ENCODE data around the gene TMEM123.

The TMEM123 gene

DNA sequence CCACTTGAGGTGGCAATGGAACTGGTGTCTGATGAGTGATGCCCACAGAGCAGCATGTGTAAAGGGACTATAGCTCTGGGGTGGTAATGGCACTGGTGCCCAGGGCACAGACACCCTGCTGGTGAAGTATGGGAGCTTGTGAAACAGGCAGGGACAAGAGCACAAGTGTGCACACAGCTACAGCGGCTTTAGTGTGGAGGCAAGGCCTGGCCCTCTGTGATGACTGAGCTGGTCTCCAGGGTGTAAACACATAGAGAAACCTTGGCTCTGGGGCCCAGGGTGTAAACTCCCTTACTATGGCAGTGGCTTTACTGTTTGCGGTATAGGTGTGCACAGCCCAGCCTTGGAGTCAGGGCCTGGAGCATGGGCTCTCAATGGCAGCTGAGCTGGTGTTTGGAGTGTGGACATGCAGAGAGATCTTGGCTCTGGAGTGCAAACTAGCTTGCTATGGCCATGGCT, 59.3 kb downstream of the TMEM123 start:
- Mint-ChIP-seq H3K27me3 (no peaks in the 10 kb centered on the region), H3K27ac (peak overlapping the region; percentile 78), H3K36me3 (ENCODE audit: low read depth) (peaks cover 86% of the 10 kb centered on the region), H3K4me1 (ENCODE audit: low read depth) (peaks cover 68% of the 10 kb centered on the region), H3K9me3 (no peaks in the 10 kb centered on the region), H3K4me3 (no peak overlapping the region)
- no peak for DNase-seq

DNA sequence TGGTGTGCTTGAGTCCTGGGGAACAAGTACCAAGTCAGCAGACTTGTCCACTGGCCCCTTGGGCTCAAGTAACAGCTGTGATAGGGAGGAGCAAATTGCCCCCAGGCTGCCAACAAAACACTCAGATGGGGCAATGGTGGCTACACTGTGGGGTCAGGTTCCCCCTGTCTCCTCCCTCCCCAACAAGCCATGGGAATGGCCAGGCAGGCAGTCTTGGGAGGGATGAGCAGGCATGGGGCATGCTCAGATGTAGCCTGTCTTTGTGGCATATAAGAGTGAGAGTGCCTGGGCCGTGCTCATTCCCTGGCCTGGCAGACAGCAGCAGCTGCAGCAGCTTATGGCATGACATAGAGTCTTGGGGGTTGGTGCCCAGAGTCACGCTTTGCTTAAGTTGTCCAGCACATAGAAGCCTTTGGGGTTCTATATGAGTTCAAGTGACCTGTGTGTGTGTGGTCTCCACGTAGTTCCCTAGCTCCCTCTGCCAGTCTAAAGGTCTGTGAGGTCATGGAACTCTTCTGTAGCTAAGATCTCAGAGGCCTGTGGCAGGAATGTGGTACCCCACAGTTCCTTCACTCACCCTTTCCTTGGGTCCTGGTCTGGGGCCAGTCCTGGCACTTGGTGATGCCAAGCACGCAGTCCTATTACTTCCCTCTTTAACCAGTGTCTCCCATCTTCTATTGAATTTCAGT, 60.9 kb downstream of the TMEM123 start:
- H3K4me3 Mint-ChIP-seq, result no peak overlapping the region
- H3K27me3 Mint-ChIP-seq, result no peaks in the 10 kb centered on the region
- H3K4me1 Mint-ChIP-seq (ENCODE audit: low read depth), result peaks cover 57% of the 10 kb centered on the region
- H3K36me3 Mint-ChIP-seq (ENCODE audit: low read depth), result peaks cover 82% of the 10 kb centered on the region
- no peaks in the 10 kb centered on the region for H3K9me3 Mint-ChIP-seq
- peak overlapping the region; percentile 60 for H3K27ac Mint-ChIP-seq
- DNase-seq, result no peak

DNA sequence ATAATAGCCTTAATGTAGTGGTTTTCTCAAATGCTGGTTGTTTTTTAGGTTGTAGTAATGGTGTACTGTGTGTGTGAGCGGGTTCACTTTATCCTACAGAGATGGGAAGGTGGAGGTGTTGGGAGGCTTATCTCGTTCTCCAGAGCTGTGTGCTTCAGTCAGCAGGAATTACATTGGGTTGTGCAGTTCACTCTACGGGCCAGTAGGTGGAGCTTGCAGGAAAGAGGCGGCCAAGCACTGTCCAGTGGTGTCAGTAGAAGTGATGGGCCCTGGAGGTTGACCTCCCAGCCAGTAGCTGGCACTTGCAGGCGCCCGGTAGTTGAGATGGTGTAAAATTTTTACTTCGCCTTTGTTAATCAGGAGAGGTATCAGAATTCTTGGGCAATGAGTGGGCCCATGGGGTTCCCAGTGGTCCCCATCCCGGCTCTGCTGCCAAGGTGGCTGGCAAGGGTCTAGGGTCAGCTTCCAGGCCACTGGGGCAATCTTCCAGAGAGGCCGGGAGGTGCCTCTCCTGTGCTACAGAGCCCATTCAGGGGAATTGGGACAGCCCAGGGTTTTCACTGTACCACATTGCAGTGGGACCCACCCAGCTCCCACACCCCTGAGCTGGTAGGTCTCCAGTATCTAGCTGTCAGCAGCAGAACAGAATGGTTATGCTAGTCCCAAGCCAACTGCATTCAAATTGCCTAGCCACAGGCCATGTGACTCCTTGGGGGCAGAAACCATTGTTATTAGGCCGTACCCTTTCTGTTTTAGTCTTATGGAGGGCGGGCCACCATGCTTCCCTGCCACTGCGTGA, 61.7 kb downstream of the TMEM123 start:
- H3K27me3 Mint-ChIP-seq, result no peaks in the 10 kb centered on the region
- no peak overlapping the region for H3K4me3 Mint-ChIP-seq
- DNase-seq, result peak; percentile 64
- peaks cover 56% of the 10 kb centered on the region for H3K4me1 Mint-ChIP-seq (ENCODE audit: low read depth)
- peaks cover 81% of the 10 kb centered on the region for H3K36me3 Mint-ChIP-seq (ENCODE audit: low read depth)
- H3K9me3 Mint-ChIP-seq, result no peaks in the 10 kb centered on the region
- H3K27ac Mint-ChIP-seq, result peak overlapping the region; percentile 60

DNA sequence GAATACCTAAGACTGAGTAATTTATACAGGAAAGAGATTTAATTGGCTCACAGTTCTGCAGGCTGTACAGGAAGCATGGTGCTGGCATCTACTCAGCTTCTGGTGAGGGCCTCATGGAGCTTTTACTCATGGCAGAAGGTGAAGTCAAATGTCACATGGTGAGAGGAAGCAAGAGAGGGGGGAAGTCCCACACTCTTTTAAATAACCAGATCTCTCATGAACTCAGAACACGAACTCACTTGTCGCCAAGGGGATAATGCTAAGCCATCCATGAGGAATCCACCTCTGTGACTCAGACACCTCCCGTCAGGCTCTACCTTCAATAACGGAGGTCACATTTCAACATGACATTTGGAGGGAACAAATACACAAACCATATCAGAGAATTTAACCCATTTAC, 63.3 kb downstream of the TMEM123 start:
- H3K4me3 Mint-ChIP-seq, result no peak overlapping the region
- H3K4me1 Mint-ChIP-seq (ENCODE audit: low read depth), result peaks cover 59% of the 10 kb centered on the region
- DNase-seq, result no peak
- H3K27ac Mint-ChIP-seq, result peak overlapping the region; percentile 52
- H3K9me3 Mint-ChIP-seq, result no peaks in the 10 kb centered on the region
- H3K27me3 Mint-ChIP-seq, result no peaks in the 10 kb centered on the region
- peaks cover 84% of the 10 kb centered on the region for H3K36me3 Mint-ChIP-seq (ENCODE audit: low read depth)

DNA sequence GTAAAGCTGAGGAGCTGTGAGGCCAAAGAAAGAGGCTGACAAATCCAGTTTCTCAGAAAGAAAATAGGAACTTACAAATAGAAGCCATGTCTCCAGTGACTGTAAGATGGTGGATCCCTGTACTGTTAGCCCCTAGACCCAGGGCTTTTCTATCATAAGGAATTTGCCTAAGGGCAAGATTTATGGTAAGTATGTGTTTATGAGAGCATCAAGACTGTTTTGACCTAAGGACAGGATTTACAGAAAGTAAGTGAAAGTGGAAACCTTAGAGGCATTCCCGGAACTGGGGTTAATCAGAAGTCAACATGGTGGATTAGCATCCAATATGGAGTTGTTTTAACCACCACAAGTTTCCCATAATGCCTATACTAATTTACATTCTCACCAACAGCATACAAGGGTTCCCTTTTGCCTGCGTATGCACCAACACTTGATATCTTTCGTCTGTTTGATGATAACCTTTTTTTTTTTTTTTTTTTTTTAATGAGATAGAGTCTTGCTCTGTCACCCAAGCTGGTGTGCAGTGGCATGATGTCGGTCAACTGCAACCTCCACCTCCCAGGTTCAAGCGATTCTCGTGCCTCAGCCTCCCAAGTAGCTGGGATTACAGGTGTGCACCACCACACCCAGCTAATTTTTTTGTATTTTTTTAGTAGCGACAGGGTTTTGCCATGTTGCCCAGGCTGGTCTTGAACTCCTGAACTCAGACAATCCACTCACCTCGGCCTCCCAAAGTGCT, 65.4 kb downstream of the TMEM123 start:
- H3K9me3 Mint-ChIP-seq, result no peaks in the 10 kb centered on the region
- peak overlapping the region; percentile 34 for H3K27ac Mint-ChIP-seq
- no peaks in the 10 kb centered on the region for H3K27me3 Mint-ChIP-seq
- H3K4me1 Mint-ChIP-seq (ENCODE audit: low read depth), result peaks cover 47% of the 10 kb centered on the region
- no peak for DNase-seq
- H3K36me3 Mint-ChIP-seq (ENCODE audit: low read depth), result peaks cover 76% of the 10 kb centered on the region
- no peak overlapping the region for H3K4me3 Mint-ChIP-seq

DNA sequence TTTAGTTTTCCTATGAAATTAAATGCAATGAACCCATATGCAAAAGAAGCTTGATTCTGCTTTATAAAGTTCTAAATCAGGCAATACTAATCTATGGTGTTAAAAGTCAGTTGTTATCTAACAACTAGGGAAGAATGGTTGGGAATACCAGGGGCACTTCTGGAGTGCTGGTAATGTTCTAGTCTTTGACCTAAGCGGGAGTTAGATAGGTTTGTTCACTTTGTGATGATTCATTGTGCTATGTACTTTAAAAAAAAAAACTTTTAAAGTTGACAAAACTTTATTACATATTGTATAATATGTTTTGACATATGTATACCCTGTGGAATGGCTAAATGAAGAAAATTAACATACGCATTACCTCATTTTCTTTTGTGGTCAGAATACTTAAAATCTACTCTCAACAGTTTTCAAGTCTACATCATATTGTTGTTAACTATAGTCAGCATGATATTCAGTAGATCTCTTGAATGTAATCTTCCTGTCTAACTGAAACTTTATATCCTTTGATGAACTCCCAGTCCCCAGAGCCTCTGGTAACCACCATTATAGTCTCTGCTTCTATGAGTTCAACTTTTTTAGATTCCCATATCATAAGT, 66.3 kb downstream of the TMEM123 start:
- Mint-ChIP-seq H3K27me3 (no peaks in the 10 kb centered on the region), H3K9me3 (no peaks in the 10 kb centered on the region), H3K27ac (peak overlapping the region; percentile 34), H3K4me1 (ENCODE audit: low read depth) (peaks cover 45% of the 10 kb centered on the region), H3K4me3 (no peak overlapping the region), H3K36me3 (ENCODE audit: low read depth) (peaks cover 73% of the 10 kb centered on the region)
- no peak for DNase-seq

DNA sequence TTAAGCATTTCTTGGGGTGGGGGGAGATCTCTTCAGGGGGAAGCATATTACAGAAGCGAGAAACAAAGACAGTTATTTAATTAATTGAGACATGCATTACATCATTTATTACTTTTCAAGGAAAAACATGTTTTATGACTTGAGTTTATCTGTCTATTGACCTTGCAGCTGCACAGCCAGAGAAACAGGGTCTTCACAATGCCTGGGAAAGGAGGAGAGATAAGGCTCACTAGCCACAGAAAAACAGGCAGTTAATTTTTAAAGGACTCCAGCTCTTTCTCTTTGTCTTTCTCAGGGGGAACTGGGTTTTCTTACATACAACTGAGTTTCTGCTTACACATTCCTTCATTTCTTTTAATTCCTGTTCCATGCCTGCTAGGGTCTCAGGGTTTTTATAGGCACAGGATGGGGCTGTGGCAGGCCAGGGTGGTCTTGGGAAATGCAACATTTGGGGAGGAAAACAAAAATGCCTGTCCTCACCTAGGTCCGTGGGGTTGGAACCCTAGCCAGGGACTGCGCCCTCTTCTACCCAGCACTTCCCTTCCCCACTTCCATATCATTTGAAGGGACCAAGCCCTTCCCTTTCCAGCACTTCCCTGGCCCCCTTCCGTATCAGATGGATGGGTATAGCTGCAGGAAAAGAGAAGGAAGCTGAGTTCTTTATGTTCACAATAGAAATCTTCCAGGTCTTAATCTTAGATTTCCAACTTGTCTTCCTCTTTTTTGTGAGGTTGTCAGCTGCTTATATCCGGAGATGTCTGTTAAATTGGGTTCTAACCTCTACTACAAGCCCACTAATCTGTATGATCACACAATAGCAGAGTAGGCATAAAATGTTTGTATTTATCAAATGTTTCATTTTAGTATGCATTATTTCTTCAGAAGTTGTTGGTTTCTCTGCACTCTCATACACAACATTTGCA, 67.2 kb downstream of the TMEM123 start:
- Mint-ChIP-seq H3K4me3 (no peak overlapping the region), H3K9me3 (no peaks in the 10 kb centered on the region), H3K27me3 (no peaks in the 10 kb centered on the region), H3K27ac (peak overlapping the region; percentile 53), H3K4me1 (ENCODE audit: low read depth) (peaks cover 40% of the 10 kb centered on the region), H3K36me3 (ENCODE audit: low read depth) (peaks cover 74% of the 10 kb centered on the region)
- DNase-seq, result no peak

DNA sequence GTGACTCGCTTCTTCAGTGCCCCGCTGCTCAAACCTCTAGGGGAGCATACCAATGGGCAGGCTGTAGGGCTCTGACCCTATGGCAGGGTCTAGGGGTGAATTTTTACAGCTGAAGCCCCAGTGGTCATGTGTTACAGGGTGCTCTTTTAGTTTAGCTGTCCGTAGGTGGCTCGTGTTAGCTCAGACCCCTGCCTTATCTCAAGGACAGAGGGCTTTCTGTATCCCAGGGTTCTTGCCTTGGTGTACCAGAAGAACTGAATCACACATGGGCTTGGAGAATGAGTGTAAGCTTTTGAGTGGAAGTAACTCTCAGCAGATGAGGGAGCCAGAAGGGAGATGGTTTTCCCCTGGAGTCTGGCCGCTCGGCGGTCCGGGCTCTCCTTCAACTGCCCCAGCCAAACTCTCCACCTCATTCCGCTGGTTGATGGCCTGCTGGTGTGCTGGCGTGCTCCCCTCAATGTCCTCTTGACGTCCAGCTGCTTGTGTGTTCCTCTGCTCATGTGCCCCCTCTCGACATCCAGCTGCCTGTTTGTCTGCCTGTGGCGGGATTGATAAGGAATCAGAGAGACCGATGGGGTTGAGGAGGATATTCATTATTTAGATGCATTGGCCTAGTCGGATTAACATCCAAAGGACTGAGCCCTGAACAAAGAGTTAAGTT, 68.0 kb downstream of the TMEM123 start:
- H3K4me1 Mint-ChIP-seq (ENCODE audit: low read depth), result peaks cover 37% of the 10 kb centered on the region
- no peak for DNase-seq
- H3K27me3 Mint-ChIP-seq, result no peaks in the 10 kb centered on the region
- peak overlapping the region; percentile 53 for H3K27ac Mint-ChIP-seq
- H3K9me3 Mint-ChIP-seq, result no peaks in the 10 kb centered on the region
- H3K4me3 Mint-ChIP-seq, result no peak overlapping the region
- H3K36me3 Mint-ChIP-seq (ENCODE audit: low read depth), result peaks cover 80% of the 10 kb centered on the region

DNA sequence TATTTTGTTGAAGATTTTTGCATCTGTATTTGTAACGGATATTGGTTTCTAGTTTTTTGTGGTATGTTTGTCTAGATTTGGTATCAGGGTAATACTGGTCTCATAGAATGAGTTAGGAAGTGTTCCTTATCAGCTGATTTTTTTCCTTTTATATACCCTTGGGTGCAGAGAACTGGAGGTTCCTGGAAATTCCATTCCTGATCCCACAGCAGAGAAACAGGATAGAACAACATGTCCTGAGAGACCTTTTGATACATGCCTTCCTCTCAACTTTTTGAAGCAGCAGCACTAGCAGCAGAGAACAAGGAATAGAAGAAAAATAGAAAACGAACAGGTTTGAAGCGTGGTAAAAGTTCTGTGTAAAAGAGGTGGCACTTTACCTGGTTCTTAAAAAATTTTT, 68.7 kb downstream of the TMEM123 start:
- H3K27ac Mint-ChIP-seq, result no peak overlapping the region
- peaks cover 34% of the 10 kb centered on the region for H3K4me1 Mint-ChIP-seq (ENCODE audit: low read depth)
- no peaks in the 10 kb centered on the region for H3K27me3 Mint-ChIP-seq
- peaks cover 80% of the 10 kb centered on the region for H3K36me3 Mint-ChIP-seq (ENCODE audit: low read depth)
- H3K9me3 Mint-ChIP-seq, result no peaks in the 10 kb centered on the region
- no peak for DNase-seq
- H3K4me3 Mint-ChIP-seq, result no peak overlapping the region

DNA sequence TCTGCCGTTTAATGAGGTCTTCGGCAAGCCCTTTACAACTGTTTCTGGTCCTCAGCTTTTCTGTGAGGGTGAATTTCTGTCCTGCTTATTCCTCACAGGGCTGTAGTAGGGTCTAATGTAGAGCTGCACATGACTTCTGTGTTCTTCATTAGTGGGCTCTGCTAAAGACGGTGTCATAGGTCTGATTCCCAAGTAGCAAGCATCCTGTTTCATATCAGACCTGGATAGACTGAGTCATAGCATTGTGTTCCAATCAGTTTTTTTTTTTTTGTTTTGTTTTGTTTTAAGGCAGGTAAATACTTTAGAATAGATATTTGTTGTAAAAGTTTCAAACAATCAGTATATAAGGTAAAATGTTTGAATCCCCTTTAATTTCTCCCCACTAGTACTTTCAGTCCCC, 70.2 kb downstream of the TMEM123 start:
- Mint-ChIP-seq H3K9me3 (no peaks in the 10 kb centered on the region), H3K4me3 (no peak overlapping the region), H3K27me3 (no peaks in the 10 kb centered on the region), H3K4me1 (ENCODE audit: low read depth) (peaks cover 39% of the 10 kb centered on the region), H3K27ac (peak overlapping the region; percentile 9), H3K36me3 (ENCODE audit: low read depth) (peaks cover 84% of the 10 kb centered on the region)
- no peak for DNase-seq

DNA sequence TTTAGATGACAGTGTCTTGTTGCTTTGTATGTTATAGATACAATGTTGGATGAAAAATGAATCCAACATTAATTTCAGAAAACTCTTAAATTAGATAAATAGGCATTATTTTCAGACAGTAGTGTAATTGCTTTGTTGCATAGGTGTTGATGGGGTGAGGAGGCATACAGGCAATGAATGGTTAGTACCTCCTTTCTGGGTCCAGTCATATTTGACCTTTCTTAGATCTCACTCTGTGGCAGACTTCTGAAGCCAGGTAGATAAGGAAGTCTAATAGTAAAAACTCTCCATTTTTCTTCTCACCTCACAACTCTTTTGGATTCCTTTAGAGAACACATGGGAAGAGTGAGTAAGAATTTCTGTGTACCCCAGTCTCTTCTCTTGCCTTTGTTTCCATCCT, 73.7 kb downstream of the TMEM123 start:
- peak overlapping the region; percentile 56 for H3K27ac Mint-ChIP-seq
- H3K9me3 Mint-ChIP-seq, result no peaks in the 10 kb centered on the region
- no peak for DNase-seq
- H3K4me3 Mint-ChIP-seq, result no peak overlapping the region
- H3K27me3 Mint-ChIP-seq, result no peaks in the 10 kb centered on the region
- peaks cover 33% of the 10 kb centered on the region for H3K4me1 Mint-ChIP-seq (ENCODE audit: low read depth)
- peaks cover 76% of the 10 kb centered on the region for H3K36me3 Mint-ChIP-seq (ENCODE audit: low read depth)

DNA sequence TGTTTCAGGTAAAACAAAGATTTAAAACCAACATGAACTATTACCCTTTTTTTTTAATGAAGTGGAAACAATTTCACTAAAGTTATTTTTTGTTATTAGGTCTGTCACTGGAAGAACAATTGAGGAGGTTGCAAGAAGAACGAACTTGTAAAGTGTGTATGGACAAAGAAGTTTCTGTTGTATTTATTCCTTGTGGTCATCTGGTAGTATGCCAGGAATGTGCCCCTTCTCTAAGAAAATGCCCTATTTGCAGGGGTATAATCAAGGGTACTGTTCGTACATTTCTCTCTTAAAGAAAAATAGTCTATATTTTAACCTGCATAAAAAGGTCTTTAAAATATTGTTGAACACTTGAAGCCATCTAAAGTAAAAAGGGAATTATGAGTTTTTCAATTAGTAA, 74.7 kb downstream of the TMEM123 start:
- H3K4me3 Mint-ChIP-seq, result no peak overlapping the region
- H3K27ac Mint-ChIP-seq, result no peak overlapping the region
- no peaks in the 10 kb centered on the region for H3K9me3 Mint-ChIP-seq
- H3K4me1 Mint-ChIP-seq (ENCODE audit: low read depth), result peaks cover 35% of the 10 kb centered on the region
- peaks cover 72% of the 10 kb centered on the region for H3K36me3 Mint-ChIP-seq (ENCODE audit: low read depth)
- DNase-seq, result no peak
- no peaks in the 10 kb centered on the region for H3K27me3 Mint-ChIP-seq

DNA sequence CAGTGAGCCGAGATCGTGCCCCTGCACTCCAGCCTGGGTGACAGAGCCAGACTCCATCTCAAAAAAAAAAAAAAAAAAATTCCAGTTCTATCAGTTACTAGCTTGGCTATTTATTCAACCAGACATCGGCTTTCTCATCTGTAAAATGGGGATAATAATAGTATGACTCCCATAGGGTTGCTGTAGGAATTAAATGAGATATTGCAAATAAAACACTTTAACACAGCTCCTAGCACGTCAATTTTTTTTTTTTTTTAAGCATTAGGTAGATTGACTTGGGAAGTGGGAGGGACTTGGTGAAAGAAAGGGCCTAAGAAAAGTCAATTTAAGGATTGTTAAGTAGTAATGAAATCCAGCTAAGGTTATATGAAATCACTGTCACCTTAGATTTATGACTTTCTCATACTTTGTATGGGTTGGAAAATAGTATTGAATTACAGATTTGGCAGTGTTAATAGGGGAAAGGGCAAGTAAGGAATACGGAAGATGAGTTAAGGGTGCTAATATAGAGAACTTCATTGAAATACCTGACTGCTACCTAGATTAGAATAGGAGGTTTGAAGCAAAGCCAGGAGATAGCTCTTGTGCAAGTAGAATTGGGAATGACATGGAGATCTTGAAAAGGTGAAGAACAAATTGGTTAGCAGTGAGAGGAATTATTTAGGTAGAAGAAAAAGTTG, 76.7 kb downstream of the TMEM123 start:
- peaks cover 69% of the 10 kb centered on the region for H3K36me3 Mint-ChIP-seq (ENCODE audit: low read depth)
- peaks cover 32% of the 10 kb centered on the region for H3K4me1 Mint-ChIP-seq (ENCODE audit: low read depth)
- H3K27me3 Mint-ChIP-seq, result no peaks in the 10 kb centered on the region
- no peak overlapping the region for H3K27ac Mint-ChIP-seq
- H3K4me3 Mint-ChIP-seq, result no peak overlapping the region
- no peak for DNase-seq
- H3K9me3 Mint-ChIP-seq, result no peaks in the 10 kb centered on the region

All from activated T-cell treated with anti-CD3 and anti-CD28 coated beads, Interleukin-2, amount 50 U/mL, for 24 hours (primary cell).